Right lung (tissue), 5 donors: ENCODE data around the gene ATP8B3. TPM values are rescaled to one million over a fixed set of nuclear protein-coding genes. Genes with fewer than 3 reads are reported as not detected.
A peak's percentile ranks its signal among the peaks of the same experiment; 100 is the strongest.

Experiments
- DNase-seq, 2 donors: peaks; one replicate each; pipeline ENCODE4 v3.0.0-alpha.2; 2013
- polyA plus RNA-seq, 5 donors: library from polyadenylated mRNA; unstranded; fragments of 120-200 nt; gene quantifications; one replicate each; pipeline versions ENCODE4 v1.2.1 to v1.2.3, GENCODE V29; 2013; ENCODE audit warnings: inconsistent platforms in 1 of 5, low replicate concordance in 1 of 5; ENCODE audit not compliant: insufficient read length in 5 of 5, insufficient read depth in 1 of 5

ATP8B3 gene
- polyA plus RNA-seq, 5 donors = 0.63 to 1.6 (median 0.99) TPM

DNA sequence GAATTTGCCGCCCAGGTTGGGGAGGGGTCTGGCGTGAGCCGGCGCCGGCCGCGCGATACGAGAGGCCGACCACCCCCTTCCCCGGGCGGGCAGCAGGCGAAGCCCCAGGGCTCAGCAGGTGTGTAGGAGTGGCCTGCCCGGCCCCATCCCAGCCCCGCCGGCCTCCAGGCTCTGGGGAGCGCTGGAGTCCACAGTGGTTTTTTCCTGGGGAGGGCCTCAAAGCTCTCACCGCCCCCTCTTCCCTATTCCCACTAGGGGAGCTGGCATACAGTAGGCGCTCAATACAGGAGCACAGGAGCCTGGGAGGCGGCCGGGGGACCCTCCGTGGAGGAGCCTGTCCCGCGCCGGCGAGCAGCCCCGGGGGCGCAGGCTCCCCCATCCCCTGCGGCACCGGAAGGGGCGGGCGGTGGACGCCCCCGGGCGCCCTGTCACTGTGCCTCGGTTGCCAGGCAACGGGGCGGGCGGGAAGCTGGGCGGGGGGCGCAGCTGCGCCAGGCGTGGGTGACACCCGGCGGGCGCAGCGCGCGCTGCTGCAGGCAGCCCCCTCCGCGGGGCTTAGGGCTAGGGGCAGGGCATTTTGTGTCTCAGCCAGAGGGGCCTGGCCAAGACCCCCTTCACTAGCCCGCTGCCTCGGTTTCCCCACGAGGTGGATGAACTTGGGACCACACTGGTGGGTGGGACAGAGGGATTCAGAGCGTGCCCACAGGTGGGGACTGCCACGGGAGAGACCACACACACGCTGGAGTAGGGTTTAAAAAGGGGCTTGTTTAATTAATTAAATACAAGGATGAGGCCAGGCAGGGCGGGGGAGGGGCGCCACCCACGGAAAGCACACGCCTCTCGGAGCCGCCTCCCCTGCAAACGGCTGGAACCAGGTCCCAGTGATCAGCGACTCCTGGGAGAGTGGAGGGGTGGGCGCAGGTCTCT lies 39.8 kb upstream of the ATP8B3 start:
- peak; percentile 67 to 71 for DNase-seq

DNA sequence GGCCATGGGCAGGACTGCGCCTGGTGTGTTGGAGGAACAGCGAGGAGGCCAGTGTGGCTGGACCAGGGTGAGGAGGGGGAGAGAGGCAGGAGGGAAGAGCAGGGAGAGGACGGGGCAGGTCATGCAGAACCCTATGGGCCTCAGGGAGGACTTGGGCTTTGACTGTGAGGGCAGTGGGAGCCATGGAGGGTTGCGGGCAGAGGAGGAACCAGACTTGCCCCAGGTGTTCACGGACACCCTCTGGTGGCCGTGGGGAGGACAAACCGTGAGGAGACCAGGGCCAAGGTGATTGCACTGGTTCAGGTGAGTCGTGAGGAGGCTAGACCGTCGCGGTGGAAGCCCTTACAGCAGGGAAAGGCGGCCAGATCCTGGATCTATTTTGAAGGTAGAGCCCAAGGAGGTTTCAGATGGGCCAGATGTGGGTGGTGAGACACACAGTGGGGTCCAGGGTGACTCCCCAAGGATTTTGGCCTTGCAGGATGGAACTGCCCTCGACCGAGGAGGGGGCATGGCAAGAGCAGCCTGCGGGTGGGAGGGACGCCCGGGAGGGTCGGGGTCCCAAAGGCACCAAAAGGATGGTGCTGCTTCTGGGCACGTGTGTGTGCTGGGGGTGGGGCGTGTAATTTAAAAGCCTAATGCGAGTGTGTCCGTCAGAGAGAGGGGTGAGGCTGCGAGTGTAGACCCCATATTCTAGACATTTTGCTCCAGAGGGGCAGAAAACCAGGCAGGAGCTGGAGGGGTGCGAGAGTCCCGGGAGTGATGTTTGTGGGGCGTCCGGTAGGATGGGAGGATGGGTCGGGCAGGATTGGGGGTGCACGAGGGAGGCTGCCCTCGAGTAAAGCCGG lies 39.0 kb upstream of the ATP8B3 start:
- no peak for DNase-seq

DNA sequence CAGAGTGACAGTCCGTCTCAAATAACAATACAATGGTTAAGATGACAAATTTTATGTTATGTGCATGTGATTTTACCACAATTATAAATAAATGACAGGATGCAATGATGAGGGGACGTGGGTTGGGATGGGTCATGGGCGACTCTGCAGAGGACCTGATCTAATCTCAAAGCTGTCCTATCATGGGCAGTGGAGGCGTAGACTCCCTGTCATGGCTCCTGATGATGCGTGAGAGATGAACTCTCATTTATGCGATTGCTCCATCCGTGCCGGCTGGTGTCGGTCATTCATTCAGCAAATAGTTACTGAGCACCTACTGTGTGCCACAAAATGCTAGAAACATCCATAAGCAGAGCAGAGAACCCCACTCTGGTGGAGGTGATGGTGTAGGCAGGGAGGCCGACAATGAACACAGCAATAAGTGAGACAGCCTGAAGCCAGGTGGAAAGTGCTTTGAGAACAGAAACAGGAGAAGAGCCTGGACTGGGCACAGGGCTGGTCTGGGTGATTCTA lies 37.9 kb upstream of the ATP8B3 start:
- no peak for DNase-seq

DNA sequence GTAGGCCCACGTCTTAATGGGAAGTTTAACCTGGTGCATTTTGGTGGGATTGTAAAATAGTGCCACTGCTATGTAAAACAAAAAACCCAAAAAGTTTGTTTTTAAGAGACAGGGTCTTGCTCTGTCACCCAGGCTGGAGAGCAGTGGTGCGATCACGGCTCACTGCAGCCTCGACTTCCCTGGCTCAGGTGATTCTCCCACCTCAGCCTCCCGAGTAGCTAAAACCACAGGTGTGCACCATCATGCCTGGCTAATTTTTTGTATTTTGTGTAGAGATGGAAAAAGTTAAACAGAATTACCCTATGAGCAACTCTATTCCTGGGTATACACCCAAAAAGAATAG lies 37.0 kb upstream of the ATP8B3 start:
- no peak for DNase-seq

DNA sequence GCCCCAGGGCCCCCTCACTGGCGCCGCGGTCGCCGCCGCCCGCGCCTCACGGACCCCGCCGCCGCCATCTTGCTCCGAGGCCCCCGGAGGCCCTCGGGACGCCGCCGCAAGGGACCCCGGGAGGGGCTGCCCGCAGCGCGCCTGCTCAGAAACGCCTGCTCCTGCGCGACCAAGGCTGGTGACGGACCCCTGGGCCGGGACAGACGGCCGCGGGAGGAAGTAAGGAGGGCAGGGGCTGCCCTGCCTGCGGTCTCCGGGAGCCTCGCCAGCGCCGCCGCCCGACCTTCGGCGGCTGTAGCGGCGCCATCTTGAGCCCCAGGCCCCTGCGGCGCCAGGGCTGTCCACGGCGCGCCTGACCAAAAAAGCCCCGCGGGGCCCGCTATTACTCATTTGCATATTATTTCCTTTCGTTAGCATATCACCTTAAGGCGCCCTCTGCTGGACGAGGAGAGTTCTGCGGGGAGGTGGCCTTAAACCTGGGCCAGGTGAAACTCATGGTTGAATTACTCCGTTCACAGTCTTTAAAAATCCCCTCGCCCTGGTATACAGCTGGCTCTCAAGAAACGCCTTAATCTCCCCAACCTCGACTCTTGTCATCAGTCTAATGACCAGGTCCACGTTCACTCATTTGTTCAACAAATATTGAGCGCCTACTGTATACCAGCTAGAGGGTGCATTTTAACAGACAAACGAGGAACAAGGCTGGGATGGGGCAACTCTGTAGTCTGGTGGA lies 36.5 kb upstream of the ATP8B3 start, which contains the start of gene REXO1:
Gene REXO1, minus strand, starts transcription at position 85 of the 733 bp plus-strand sequence. CDS start 125 bp downstream, outside the sequence.
- DNase-seq = peak; percentile 97

DNA sequence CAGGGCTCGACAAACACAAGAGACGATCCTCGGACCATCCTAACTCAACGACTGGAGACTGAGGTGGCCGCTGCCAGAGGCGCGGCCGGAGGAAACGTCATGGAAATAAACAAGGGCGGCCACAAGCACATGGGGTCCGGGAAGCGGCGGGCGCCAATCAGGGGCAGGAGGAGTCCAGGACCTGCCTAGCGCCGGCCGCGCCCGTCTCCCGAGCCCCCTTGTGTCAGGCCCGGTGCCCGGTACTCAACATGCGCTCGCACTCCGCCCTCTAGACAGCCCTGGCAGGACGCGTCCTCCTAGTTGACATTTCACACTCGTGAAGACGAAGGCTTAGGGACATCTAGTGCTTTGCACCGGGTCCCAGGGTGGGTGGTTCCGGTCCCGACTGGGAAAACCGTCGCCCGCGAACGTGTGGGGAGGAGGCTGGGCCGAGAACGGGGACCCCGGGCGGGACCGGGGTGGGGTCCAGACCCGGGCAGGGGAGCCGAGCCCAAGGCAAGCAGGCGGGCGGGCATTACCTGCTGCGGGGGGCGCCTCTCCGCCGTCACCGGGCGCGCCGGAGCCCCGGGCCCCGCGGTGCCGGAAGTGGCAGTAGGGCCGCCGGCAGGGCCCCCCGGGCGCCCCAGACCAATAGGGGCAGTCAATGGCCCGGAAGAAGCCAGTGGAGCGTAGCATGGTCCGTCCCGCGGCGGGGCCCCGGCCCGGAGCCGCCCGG lies 35.8 kb upstream of the ATP8B3 start:
- no peak for DNase-seq

DNA sequence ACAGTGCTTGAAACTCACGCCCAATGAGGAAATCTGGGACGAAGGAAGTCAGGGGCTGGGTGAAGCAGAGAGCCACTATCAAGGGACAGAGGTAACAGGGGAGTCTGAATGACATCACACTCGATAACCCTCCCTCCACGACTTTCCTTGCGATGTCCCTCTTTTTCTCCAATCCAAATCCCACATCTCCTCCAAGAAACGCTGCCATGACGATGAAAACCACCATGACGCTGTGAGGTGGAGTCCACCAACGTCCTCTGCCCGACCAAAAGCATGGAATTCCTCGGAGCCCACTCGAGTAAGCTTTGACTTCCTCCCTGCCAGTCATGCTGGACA lies 35.2 kb upstream of the ATP8B3 start:
- DNase-seq = no peak

DNA sequence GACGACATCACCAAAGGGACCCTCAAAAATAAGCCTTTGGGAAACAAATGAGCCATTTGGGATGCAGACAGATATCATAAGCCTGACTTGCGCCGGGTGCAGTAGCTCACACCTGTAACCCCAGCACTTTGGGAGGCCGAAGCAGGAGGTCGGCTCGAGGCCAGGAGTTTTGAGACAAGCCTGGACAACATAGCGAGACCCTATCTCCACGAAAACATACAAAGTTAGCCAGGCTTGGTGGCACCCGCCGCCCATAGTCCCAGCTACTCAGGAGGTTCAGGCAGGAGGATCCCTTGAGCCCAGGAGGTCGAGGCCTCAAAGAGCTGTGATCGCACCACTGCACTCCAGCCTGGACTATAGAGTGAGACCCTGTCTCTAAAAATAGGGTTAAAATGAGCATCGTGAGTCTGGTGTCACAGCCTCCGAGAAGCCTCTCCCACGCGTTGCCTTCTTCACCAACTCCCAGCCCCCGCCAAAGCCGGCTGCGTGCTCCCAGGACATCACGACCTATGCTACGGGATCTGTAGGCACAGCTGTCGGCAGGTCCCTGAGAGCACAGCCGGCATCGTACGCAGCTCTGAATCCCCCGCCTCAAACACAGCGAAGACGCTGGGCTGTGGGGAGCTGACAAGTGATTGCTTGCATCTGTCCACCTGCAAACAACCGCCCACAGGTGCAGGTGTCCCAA lies 34.6 kb upstream of the ATP8B3 start:
- DNase-seq = no peak

DNA sequence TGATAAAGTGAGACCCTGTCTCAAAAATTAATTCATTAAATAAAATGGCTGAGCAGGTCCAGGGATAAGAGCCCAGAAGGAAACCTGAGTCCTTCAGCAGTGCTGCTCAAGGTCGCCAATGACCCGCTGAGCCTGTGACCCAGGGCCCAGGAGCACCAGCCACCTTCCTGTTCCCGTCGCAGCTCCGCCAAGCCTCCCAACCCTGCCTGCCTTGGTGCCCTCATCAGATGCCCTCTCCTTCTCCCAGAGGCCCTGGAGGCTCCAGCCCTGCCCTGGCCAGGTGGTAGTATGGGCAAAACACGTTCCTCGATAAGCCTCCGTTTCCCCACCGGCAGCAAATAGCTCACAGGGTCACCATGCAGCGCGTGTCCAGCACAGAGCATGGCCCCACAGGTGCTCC lies 33.6 kb upstream of the ATP8B3 start:
- no peak for DNase-seq

DNA sequence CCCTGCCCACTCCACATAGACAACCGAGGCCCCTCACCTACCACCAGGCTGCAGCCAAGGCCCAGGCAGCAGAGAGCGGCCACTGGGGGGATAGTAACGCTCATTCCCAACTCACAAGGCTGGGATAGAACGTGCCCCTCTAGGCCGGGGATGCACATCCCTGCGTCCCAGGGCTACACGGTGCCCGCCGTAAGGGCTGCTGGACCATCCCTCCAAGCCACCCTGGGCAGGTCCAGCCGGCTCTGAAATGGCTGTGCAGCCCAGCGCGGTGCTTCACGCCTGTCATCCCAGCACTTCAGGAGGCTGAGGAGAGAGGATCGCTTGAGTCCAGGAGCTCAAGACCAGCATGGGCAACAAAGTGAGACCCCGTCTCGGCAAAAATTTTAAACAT lies 33.0 kb upstream of the ATP8B3 start:
- DNase-seq = no peak

DNA sequence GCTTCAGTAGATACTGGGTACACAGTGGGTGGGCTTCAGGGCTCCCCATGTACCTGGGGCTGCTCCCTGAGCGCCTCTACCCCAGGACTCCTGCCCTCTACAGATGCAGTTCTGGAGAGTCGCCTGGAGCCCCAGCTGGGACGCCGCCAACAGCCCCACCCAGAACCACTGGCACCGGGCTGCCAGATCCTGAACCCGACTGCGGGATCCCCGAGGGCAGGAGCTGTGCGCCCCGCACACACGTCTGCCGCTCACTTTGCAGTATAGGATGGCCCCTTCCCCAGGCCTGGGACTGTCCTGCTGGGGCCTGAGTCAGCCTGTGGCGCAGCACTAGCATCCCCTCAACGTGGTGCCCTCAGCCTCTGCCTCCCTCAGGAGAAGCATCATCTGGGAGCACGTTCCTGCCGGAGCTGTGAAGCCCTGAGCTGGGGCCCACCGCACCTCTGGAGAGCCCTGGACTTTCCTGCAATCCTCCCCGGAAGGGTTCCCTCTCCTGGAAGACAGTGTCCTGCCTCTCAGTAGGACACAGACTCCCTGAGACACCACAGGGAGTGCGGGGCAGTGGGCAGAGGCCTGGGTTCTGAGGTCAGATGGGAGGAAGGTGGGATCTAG lies 32.5 kb upstream of the ATP8B3 start:
- DNase-seq = no peak

DNA sequence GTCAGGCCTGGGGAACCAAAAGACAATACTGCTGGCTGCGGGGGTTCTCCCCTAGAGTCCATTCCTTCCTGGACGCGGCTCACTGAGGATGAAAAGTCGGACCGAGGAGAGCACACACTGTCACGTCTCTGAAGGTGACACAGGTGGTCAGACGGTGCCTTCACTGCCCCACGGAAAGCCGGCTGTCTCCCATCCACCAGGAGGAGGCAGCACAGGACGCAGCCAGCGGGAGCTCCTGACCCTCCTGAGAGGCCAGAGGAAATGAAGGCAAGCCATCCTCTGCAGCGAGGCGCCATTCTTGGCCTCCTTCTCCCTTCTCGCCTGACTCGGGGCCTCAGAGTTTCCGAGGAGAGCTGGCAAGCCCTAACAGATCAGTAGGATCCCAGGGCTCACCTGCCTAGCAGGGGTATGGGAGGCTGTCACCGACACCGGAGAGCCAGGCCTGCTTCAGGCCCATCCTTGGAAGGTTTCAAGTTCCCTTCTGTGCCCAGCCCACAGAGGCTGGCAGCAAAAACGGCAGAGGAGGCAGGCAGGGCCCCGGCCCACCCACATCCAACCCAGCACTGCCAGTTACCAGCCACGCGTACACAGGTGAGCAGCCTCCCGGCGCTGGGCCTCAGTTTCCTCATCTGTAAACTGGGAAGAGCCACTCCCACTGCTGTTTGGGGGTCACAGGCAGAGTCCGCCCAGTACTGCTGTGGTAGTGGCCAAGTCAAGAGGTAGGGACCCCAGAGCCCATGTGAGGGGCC lies 31.7 kb upstream of the ATP8B3 start:
- no peak for DNase-seq

DNA sequence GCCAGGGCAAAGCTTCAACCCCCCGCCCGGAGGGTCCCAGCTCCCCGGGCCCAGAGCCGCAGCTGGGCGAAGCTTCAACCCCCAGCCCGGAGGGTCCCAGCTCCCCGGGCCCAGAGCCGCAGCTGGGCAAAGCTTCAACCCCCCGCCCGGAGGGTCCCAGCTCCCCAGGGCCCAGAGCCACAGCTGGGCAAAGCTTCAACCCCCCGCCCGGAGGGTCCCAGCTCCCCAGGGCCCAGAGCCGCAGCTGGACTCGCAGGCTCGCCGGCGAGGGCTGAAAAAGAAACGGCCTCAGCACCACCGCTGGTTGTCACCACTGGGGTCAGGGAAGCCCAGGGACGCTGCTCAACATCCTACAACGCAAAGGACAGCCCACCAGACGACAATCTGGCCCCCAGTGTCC lies 31.0 kb upstream of the ATP8B3 start:
- DNase-seq = no peak

DNA sequence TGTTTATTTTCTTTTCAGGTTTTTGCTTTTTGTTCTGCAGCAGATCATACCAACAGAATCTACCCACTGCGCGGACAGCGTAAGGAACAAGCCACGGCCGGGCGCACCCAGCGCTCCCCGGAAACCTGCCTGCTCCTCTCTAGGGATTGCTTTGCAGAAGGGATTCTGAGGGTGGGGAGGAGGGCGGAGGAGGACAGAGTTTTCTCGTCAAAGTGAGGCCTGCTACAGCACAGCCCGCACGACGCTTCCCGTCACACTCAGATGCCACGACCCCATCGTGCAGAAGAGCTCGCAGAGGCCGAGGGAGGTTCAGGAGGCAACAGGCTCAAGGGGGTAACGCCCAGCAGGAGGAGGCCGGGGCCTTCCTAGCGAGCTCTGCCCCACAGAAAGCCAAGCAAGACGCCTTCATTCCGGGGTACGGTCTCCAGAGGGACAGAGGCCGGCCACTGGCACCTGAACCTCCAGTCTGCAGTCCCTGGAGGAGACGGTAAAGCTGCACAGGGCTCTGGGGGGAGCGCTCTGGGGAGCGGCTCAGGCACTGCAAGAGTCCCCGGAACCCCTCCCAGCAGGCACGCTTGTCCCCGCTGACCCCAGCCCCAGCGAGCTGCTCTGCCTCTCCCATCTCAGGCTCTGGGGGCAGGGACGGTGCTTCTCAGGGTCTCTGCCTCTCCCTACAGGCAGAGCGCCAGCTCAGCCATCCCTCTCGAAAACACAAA lies 29.3 kb upstream of the ATP8B3 start:
- DNase-seq = no peak

DNA sequence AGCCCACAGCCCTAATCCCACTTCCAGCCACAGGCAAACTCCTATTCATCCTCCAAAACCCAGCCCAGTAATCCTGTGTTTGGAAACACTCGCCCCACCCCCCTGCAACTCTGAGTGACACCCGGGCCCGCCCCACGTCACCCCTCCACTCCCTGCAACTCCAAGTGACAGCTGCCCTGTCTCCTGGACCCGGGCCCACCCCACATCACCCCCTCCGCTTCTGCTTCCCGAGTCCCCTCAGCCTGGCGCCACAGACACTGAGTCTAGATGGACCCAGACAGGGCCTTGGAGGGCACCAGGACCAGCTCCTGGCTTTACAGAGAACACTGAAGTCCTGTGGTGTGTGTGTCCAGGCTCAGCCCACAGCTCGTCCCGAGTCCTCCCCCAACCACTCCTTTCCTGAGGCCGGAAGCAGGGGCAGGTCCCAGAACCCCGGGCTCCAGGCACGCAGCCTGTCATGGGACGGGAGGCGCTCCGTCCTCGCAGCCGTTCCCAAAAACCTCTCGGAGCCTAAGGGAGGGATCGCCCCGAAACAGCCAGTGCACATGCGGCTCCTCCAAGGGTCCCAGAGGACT lies 28.6 kb upstream of the ATP8B3 start:
- DNase-seq = no peak

DNA sequence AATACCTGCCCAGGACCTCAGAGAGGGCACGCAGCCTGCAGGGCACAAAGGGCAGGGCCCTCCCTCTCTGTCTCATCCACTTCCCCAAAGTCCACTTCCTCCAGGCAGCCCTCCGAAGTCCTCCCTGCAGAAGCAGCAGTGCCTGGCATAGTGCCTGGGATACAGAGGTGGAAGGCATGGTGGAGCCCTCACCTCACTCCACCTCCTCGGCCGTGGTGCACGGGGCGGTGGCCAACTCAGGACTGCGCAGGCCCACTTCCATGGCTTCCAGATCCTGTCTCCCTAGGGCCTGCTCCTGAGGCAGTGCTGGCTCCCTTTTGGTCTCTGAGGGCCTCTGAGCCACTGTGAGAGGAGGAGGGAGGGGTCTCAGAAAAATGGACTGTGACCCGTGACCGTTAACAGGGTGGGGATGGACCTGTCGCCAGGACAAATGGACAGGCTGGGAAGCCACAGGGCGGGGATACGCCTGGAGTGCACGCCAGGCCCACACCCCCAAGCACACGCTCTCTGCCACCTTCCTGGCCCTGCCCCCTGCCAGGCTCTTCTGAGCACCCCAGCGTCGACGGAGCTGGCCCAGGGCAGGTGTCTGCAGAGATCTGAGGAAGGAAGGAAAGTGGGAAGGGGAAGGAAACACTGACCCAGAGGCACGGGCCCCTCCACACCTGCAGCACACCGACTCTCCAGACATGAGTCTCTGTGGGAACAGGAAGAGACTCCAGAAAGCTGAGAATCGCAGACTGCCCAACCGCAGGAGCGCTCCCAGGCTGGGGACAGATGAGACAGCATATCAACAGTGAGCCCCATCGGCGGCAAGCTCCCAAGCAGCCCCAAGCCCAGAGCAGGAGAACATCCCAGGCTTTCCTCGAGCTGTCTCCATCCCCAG lies 27.8 kb upstream of the ATP8B3 start:
- no peak for DNase-seq

DNA sequence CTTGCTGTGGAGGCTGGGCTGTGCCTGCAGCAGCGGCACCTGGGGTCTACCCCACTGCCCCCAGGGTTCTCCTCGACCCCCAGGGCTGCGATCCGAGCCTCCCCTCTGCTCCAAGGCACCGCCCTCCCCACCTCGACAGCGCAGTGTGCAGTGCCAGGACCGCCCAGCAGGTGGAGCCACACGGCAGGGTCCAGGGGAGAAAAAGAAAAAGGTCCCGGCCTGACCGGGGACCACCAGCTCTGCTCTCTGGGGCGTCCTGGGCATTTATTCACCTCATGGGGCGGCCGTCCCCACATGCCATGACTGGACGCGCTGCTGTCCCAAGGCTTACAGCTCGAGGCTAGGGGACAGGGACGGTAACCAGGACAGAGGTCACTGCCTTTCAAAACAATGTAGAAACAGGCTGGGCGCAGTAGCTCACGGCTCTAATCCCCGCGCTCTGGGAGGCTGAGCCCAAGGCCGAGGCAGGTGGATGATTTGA lies 25.6 kb upstream of the ATP8B3 start:
- DNase-seq = no peak
